Adrenal gland (tissue), 5 donors: ENCODE data around the gene DAAM2.

Experiments
- CTCF ChIP-seq, 6 experiments: fragments of 450-650 bp in 4 of 6; fragments of 200-600 bp in 2 of 6; sonication (generic) in 1 of 6; IDR thresholded peaks; 1 replicate in 5 of 6; 2 replicates in 1 of 6; pipeline versions ENCODE4 v1.5.1 to v1.8.0; 2016 to 2021; ENCODE audit warnings: antibody characterized with exemption in 6 of 6, mild to moderate bottlenecking in 2 of 6, moderate library complexity in 1 of 6
- POLR2A ChIP-seq, 2 donors: fragments of 450-650 bp; IDR thresholded peaks; one replicate each; pipeline ENCODE4 v1.6.1; 2017; ENCODE audit warnings: antibody characterized with exemption in 2 of 2, mild to moderate bottlenecking in 2 of 2, moderate library complexity in 1 of 2
- donor health status: DM: no; HTN: no; CAD: no.

GRCh38 chr6:39891976-39892375 is 99.8 kb downstream of the DAAM2 start:
- TF ChIP-seq CTCF (IDR thresholded peaks at IDR 0.05) (no peak), POLR2A (IDR thresholded peaks at IDR 0.05) (no peak)
